ENCODE results near the gene DMRTC2. TPM values are rescaled to one million over a fixed set of nuclear protein-coding genes. Genes with fewer than 3 reads are reported as not detected.

The DMRTC2 gene
- total and polyA plus RNA-seq, 2 of the 13 experiments (the other 11 are each of a cell fraction or from before 2014, with no cell fraction given) = not detected

DNA sequence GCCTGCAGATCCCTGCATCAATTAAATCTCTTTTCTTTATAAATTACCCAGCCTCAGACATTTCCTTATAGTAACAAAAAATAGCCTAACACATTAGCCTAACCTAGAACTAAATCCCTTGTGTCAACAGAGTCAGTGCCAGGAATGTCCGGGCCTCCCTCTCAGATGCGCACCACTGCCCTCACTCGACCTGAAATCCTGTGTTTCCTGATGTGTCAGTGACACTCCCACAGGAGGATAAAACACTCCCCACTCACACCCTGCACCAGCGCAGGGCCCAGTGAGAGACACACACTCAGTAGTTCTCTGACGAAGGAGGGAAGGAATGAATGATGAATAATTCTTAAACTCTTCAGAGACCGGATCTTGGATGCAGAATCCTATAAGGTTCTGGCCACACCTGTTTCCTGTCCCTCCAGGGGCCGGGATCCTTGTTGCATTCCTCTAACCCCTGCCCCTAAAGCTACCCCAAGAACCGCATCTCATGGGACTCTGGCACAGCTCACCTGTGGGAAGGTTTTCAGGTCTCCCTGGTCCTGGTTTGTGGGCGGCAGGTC lies 45.3 kb upstream of the DMRTC2 start (continued):
- TF ChIP-seq FOXC1 (CRISPR knock-in tag; IDR thresholded peaks at IDR 0.05; ENCODE audit: borderline replicate concordance) (no peak), YY1 (IDR thresholded peaks at IDR 0.05; ENCODE audit: insufficient read depth, insufficient replicate concordance, low read depth, low read length) (no peak), ZFP62 (CRISPR knock-in tag; IDR thresholded peaks at IDR 0.05) (no peak), ELK4 (CRISPR knock-in tag; IDR thresholded peaks at IDR 0.05; ENCODE audit: borderline replicate concordance) (no peak), ZUFSP (CRISPR knock-in tag; IDR thresholded peaks at IDR 0.05; ENCODE audit: borderline replicate concordance) (no peak), XBP1 (CRISPR knock-in tag; IDR thresholded peaks at IDR 0.05) (no peak), SMAD1 (CRISPR knock-in tag; IDR thresholded peaks at IDR 0.05; ENCODE audit: borderline replicate concordance, low read depth) (no peak), FOXA1 (IDR thresholded peaks at IDR 0.05) (no peak), FOXA1 (CRISPR knock-in tag; IDR thresholded peaks at IDR 0.05) (peak; percentile 76), PITX1 (CRISPR knock-in tag; IDR thresholded peaks at IDR 0.05) (peak; percentile 60; the same call in 1 of the 2 replicates), TRAFD1 (CRISPR knock-in tag; IDR thresholded peaks at IDR 0.05; ENCODE audit: borderline replicate concordance) (no peak), GATAD1 (CRISPR knock-in tag; IDR thresholded peaks at IDR 0.05) (no peak), FOXA3 (CRISPR knock-in tag; IDR thresholded peaks at IDR 0.05) (peak; percentile 72), MBD4 (IDR thresholded peaks at IDR 0.05; ENCODE audit: borderline replicate concordance, low read length) (no peak), PATZ1 (CRISPR knock-in tag; IDR thresholded peaks at IDR 0.05) (0 out of 2 replicates have a peak, but pooled peaks have one; percentile 20), PPARG (CRISPR knock-in tag; conservative IDR thresholded peaks at IDR 0.05) (no peak), GRHL1 (CRISPR knock-in tag; conservative IDR thresholded peaks at IDR 0.05) (no peak), ZNF484 (CRISPR knock-in tag; IDR thresholded peaks at IDR 0.05; ENCODE audit: borderline replicate concordance, low read depth) (no peak), ZNF761 (CRISPR knock-in tag; conservative IDR thresholded peaks at IDR 0.05) (no peak)
- TF ChIP-seq, protein P1, sequence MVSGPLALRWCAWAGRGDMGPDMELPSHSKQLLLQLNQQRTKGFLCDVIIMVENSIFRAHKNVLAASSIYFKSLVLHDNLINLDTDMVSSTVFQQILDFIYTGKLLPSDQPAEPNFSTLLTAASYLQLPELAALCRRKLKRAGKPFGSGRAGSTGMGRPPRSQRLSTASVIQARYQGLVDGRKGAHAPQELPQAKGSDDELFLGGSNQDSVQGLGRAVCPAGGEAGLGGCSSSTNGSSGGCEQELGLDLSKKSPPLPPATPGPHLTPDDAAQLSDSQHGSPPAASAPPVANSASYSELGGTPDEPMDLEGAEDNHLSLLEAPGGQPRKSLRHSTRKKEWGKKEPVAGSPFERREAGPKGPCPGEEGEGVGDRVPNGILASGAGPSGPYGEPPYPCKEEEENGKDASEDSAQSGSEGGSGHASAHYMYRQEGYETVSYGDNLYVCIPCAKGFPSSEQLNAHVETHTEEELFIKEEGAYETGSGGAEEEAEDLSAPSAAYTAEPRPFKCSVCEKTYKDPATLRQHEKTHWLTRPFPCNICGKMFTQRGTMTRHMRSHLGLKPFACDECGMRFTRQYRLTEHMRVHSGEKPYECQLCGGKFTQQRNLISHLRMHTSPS (CRISPR knock-in tag; IDR thresholded peaks at IDR 0.05; ENCODE audit: low read depth) = no peak
